Astrocyte of the cerebellum (primary cell): ENCODE measurements around the gene COL20A1.
A peak's percentile ranks its signal among the peaks of the same experiment; 100 is the strongest.

Source experiments
- DNase-seq: peaks from one replicate; pipeline ENCODE4 v3.0.0-alpha.2; 2011; ENCODE audit warnings: low read depth
- H3K4me3 ChIP-seq: 2 replicates; pipeline ENCODE4 v1.5.1; 2011; ENCODE audit warnings: mild to moderate bottlenecking, low read depth, low read length, moderate library complexity
- in situ Hi-C: cut with HindIII; loops from 2 replicates; pipeline ENCODE4 v1.10.0; 2017; ENCODE audit warnings: low sequenced_read_pairs
- TF ChIP-seq, protein P1 (sequence below): IDR thresholded peaks from 2 replicates; pipeline ENCODE4 v1.5.1; 2012; ENCODE audit warnings: low read length, low read depth, moderate library complexity, mild to moderate bottlenecking; ENCODE audit errors: missing control alignments

Gene COL20A1

DNA sequence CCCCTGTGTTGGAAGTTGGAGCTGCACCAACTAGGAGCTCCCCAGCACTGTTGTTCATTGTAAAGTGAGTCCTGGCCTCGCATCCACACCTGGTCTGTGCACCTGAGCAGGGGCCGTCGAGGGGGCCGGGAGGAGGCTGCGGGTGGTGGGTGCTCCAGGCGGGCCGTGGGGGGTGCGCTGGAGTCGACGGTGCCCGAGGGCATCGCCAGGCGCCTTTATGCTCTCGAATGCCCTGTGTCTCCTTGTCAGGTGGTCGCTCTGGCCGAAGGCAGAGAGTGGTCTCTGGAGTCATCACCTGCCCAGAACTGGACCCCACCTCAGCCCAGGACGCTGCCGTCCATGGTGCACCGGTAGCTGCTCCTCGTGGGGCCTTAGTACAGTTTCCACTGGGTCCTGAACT is 16.0 kb upstream of the COL20A1 start:
- H3K4me3 ChIP-seq, result no peak overlapping the region
- no peak for DNase-seq
- in situ Hi-C loops, result no loop called here
- TF ChIP-seq, protein P1, sequence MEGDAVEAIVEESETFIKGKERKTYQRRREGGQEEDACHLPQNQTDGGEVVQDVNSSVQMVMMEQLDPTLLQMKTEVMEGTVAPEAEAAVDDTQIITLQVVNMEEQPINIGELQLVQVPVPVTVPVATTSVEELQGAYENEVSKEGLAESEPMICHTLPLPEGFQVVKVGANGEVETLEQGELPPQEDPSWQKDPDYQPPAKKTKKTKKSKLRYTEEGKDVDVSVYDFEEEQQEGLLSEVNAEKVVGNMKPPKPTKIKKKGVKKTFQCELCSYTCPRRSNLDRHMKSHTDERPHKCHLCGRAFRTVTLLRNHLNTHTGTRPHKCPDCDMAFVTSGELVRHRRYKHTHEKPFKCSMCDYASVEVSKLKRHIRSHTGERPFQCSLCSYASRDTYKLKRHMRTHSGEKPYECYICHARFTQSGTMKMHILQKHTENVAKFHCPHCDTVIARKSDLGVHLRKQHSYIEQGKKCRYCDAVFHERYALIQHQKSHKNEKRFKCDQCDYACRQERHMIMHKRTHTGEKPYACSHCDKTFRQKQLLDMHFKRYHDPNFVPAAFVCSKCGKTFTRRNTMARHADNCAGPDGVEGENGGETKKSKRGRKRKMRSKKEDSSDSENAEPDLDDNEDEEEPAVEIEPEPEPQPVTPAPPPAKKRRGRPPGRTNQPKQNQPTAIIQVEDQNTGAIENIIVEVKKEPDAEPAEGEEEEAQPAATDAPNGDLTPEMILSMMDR, result no peak

DNA sequence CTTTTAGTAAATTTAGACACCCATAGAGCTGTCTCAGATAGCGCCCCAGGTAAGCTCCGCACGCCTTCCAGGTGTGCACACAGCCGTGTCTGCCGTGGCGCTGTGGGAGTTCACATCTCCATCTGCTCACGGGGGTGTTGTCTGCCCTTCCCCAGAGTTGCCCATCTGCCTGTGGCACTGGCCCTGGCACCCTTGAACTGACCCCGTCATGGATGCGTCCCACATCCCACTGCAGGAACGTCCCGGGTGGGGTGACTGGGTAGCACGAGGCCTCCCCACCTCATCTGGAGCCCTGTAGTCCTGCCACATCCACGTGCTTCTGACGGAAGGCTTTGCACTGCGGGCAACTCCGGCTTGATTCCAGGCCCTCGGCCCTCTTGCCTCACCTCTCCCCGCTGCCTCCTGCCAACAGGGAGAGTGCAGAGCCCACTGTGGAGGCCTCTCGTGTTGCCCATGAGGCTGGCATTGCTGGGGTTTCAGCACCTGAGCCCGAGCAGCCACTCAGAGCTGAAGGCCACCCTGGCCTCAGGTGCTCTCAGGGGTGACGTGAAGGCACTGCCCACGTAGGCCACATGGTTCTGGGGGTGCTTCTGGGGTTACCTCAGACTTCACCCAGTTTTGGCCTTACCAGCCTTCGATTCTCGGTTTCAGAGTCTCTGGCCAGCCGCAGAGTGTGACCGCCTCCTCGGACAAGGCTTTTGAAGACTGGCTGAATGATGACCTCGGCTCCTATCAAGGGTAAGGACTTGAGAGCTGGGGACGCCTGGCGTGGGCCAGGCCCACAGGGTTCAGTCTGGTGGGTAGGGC is 15.3 kb upstream of the COL20A1 start:
- H3K4me3 ChIP-seq, result no peak overlapping the region
- no peak for DNase-seq
- TF ChIP-seq, protein P1, result no peak
- in situ Hi-C loops, result no loop called here

DNA sequence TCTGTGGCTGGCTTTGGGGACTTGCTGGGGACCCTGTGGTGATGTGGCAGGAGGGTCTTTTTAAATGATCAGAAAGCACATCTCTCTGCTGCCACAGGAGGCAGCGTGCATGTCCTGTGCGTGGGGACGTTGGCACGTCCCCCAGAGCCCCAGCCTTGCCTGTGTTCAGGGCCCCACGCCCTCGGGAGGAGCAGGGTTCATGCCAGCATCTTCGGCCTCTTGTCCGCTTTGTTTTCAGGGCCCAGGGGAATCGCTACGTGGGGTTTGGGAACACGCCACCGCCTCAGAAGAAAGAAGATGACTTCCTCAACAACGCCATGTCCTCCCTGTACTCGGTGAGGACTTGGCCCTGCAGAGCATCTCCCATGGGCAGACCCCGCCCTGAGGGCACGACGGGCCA is 14.3 kb upstream of the COL20A1 start:
- H3K4me3 ChIP-seq, result no peak overlapping the region
- in situ Hi-C loops, result no loop called here
- TF ChIP-seq, protein P1, result no peak
- DNase-seq, result no peak

DNA sequence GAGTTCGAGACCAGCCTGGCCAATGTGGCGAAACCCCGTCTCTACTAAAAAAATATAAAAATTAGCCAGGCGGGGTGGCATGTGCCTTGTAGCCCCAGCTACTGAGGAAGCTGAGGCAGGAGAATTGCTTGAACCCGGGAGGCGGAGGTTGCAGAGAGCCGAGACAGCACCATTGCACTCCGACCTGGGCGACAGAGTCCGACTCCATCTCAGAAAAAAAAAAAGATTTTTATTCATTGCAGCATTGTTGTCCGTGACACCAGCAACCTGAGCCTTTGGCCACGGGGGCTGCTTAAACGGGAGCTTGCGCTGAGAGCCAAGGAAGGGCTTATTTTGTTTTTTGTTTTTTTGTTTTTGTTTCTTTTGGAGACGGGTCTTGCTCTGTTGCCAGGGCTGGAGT is 13.1 kb upstream of the COL20A1 start:
- in situ Hi-C loops, result no loop called here
- TF ChIP-seq, protein P1, result no peak
- no peak for DNase-seq
- no peak overlapping the region for H3K4me3 ChIP-seq

DNA sequence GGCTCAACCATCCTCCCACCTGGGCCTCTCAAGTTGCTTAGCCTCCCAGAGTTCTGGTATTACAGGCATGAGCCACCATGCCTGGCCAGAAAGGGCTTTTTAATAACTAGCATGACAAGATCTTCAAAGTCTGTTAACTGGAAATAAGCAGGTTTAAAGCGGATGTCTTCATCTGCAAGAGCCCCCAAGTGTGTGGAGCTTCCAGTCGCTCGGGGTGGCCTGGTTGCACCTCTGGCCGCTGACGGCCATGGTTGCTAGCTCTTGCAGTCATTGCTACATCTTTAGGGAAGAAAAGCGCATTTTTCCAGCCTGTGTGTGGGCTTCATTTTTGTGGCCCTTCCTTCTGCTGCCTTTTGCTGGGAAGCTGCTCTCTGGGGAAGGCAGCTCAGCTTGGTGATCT is 12.6 kb upstream of the COL20A1 start:
- TF ChIP-seq, protein P1, result no peak
- in situ Hi-C loops, result no loop called here
- no peak overlapping the region for H3K4me3 ChIP-seq
- no peak for DNase-seq

DNA sequence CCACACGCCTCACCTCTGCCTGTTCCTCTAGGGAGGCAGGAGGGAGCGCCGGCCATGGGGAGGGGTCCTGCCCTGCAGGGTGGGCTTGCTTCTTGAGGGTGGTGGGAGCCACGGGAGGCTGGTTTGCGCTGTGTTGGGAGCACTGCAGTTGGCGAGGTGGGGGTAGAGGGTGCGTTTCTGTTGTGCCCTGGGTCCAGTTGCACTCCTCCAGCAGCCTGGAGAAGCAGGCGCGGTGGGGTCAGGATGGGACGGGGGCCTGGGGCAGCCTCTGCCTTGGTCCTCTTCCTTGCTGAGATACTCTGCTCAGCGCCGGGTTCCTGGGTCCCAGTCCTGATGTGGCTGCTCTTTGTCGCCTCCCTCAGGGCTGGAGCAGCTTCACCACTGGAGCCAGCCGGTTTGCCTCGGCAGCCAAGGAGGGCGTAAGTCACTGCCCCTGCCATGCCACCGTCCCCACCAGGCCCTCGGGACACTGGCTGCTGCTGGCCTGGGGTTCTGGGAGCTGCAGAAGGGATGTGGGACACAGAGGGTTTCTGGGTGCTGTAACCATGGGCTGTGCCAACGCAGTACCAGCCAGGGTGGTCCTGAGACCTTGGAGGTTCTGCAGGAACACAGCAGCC is 11.9 kb upstream of the COL20A1 start:
- TF ChIP-seq, protein P1, result peak; percentile 42
- H3K4me3 ChIP-seq, result no peak overlapping the region
- in situ Hi-C loops, result no loop called here
- no peak for DNase-seq
